ENCODE data around the gene SCEL. TPM values are rescaled to one million over a fixed set of nuclear protein-coding genes. Genes with fewer than 3 reads are reported as not detected.

The SCEL gene
- total RNA-seq, 2 experiments from 2014 or later, result not detected

- H3K4me1 ChIP-seq (ENCODE audit: insufficient read depth, low read length, poor library complexity, severe bottlenecking), result no peaks in the 10 kb centered on the region
- DNase-seq (ENCODE audit: low spot score), result no peak
- no peak overlapping the region for H3K4me3 ChIP-seq (ENCODE audit: low read depth, low read length, poor library complexity, severe bottlenecking)
- CTCF ChIA-PET (ENCODE audit: unreplicated experiment), result interaction anchor here (1.1 kb wide), 1 partner anchor 9 kb away, joined by 3 read pairs; no protein-coding TSS in a partner anchor
- no TSS peak for BruUV-seq (replicated peaks)
- TF ChIP-seq, protein P1, sequence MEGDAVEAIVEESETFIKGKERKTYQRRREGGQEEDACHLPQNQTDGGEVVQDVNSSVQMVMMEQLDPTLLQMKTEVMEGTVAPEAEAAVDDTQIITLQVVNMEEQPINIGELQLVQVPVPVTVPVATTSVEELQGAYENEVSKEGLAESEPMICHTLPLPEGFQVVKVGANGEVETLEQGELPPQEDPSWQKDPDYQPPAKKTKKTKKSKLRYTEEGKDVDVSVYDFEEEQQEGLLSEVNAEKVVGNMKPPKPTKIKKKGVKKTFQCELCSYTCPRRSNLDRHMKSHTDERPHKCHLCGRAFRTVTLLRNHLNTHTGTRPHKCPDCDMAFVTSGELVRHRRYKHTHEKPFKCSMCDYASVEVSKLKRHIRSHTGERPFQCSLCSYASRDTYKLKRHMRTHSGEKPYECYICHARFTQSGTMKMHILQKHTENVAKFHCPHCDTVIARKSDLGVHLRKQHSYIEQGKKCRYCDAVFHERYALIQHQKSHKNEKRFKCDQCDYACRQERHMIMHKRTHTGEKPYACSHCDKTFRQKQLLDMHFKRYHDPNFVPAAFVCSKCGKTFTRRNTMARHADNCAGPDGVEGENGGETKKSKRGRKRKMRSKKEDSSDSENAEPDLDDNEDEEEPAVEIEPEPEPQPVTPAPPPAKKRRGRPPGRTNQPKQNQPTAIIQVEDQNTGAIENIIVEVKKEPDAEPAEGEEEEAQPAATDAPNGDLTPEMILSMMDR (conservative IDR thresholded peaks at IDR 0.05; ENCODE audit: low read length), result no peak
- TF ChIP-seq EZH2phosphoT487 (IDR thresholded peaks at IDR 0.05; ENCODE audit: borderline replicate concordance, low read depth, low read length), result no peak
- H2AFZ ChIP-seq (ENCODE audit: low read length), result no peak overlapping the region
- intact Hi-C loops (cut with micrococcal nuclease; ENCODE audit: unreplicated experiment), result no loop called here
- H3K9me2 ChIP-seq (ENCODE audit: insufficient read depth, low read length), result no peaks in the 10 kb centered on the region
- H3K36me3 ChIP-seq (ENCODE audit: insufficient read depth, low read length), result no peaks in the 10 kb centered on the region
- H3K79me2 ChIP-seq (ENCODE audit: insufficient read depth, low read depth, low read length), result no peaks in the 10 kb centered on the region
- H3K27ac ChIP-seq (ENCODE audit: low read depth, low read length, poor library complexity, severe bottlenecking), result no peak overlapping the region
- no peak overlapping the region for H3K4me2 ChIP-seq (ENCODE audit: low read length)
- H3K9me3 ChIP-seq (ENCODE audit: low read length), result no peaks in the 10 kb centered on the region
- POLR2A ChIA-PET, result interaction anchor here (1.3 kb wide), 1 partner anchor 11 kb away, joined by 5 read pairs; no protein-coding TSS in a partner anchor
- H4K20me1 ChIP-seq (ENCODE audit: insufficient read depth, low read length), result no peaks in the 10 kb centered on the region
These were observed 48.6 kb downstream of the SCEL start for GRCh38 chr13:77584106-77584505.

DNA sequence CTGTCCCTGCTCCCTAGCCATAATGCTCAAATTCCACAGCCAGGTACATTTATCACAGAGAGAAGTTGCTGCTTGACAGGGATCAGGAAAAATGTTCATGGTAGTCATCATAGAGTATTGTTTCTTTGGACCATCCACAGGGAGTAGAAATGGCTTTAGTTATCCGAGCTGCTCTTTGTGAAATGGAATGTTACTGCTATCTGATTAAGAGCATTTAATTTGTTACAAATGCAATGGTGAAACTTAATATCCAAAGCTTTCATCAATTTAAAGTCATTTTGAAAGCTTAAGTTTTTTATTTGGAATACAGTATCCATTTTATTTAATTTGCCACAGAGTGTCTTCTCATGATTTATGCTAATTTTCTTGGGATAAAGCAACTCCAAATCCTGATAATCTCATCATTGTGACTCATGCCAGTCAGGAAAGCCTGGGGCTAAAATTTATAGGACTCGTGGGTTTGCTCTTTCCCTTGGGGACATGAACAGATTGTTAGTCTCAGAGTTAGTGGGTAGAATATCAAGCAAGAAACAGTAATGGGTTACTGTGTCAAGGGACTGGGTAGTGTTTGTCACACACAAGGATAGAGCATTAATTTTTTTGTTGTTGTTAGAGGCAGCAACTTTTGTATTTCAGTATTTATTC lies 59.8 kb downstream of the SCEL start:
- H3K4me3 ChIP-seq (ENCODE audit: low read depth, low read length, poor library complexity, severe bottlenecking), result no peak overlapping the region
- CTCF ChIA-PET (ENCODE audit: unreplicated experiment), result no interaction called here
- no peaks in the 10 kb centered on the region for H3K4me1 ChIP-seq (ENCODE audit: insufficient read depth, low read length, poor library complexity, severe bottlenecking)
- no peaks in the 10 kb centered on the region for H3K9me2 ChIP-seq (ENCODE audit: insufficient read depth, low read length)
- no peak for DNase-seq (ENCODE audit: low spot score)
- intact Hi-C loops (cut with micrococcal nuclease; ENCODE audit: unreplicated experiment), result no loop called here
- no TSS peak for BruUV-seq (replicated peaks)
- H2AFZ ChIP-seq (ENCODE audit: low read length), result no peak overlapping the region
- H3K36me3 ChIP-seq (ENCODE audit: insufficient read depth, low read length), result no peaks in the 10 kb centered on the region
- H3K4me2 ChIP-seq (ENCODE audit: low read length), result no peak overlapping the region
- no peaks in the 10 kb centered on the region for H3K79me2 ChIP-seq (ENCODE audit: insufficient read depth, low read depth, low read length)
- no peak overlapping the region for H3K27ac ChIP-seq (ENCODE audit: low read depth, low read length, poor library complexity, severe bottlenecking)
- POLR2A ChIA-PET, result interaction anchor here (0.9 to 1.4 kb wide), 2 partner anchors 12 to 546 kb away, joined by 3 to 5 read pairs; no protein-coding TSS in a partner anchor
- no peaks in the 10 kb centered on the region for H3K9me3 ChIP-seq (ENCODE audit: low read length)
- no peak for TF ChIP-seq EZH2phosphoT487 (IDR thresholded peaks at IDR 0.05; ENCODE audit: borderline replicate concordance, low read depth, low read length)
- TF ChIP-seq, protein P1 (conservative IDR thresholded peaks at IDR 0.05; ENCODE audit: low read length), result no peak
- no peaks in the 10 kb centered on the region for H4K20me1 ChIP-seq (ENCODE audit: insufficient read depth, low read length)

GRCh38 chr13:77596777-77597176 lies 61.3 kb downstream of the SCEL start:
- CTCF ChIA-PET (ENCODE audit: unreplicated experiment), result no interaction called here
- no TSS peak for BruUV-seq (replicated peaks)

More at GRCh38 chr13:77596777-77597176, 61.3 kb downstream of the SCEL start:
- Histone ChIP-seq H3K79me2 (ENCODE audit: insufficient read depth, low read depth, low read length) (no peaks in the 10 kb centered on the region), H3K36me3 (ENCODE audit: insufficient read depth, low read length) (no peaks in the 10 kb centered on the region), H3K4me2 (ENCODE audit: low read length) (no peak overlapping the region), H4K20me1 (ENCODE audit: insufficient read depth, low read length) (no peaks in the 10 kb centered on the region), H3K27ac (ENCODE audit: low read depth, low read length, poor library complexity, severe bottlenecking) (no peak overlapping the region), H2AFZ (ENCODE audit: low read length) (no peak overlapping the region), H3K9me3 (ENCODE audit: low read length) (no peaks in the 10 kb centered on the region), H3K9me2 (ENCODE audit: insufficient read depth, low read length) (no peaks in the 10 kb centered on the region), H3K4me1 (ENCODE audit: insufficient read depth, low read length, poor library complexity, severe bottlenecking) (no peaks in the 10 kb centered on the region), H3K4me3 (ENCODE audit: low read depth, low read length, poor library complexity, severe bottlenecking) (no peak overlapping the region)
- no peak for DNase-seq (ENCODE audit: low spot score)
- no peak for TF ChIP-seq EZH2phosphoT487 (IDR thresholded peaks at IDR 0.05; ENCODE audit: borderline replicate concordance, low read depth, low read length)
- TF ChIP-seq, protein P1 (conservative IDR thresholded peaks at IDR 0.05; ENCODE audit: low read length), result no peak
- intact Hi-C loops (cut with micrococcal nuclease; ENCODE audit: unreplicated experiment), result no loop called here
- POLR2A ChIA-PET, result interaction anchor here (1.1 kb wide), 1 partner anchor 10 kb away, joined by 3 read pairs; no protein-coding TSS in a partner anchor
